ENCODE results near the gene TCF4.

- no peak for TF ChIP-seq CTCF (IDR thresholded peaks at IDR 0.05)
- TF ChIP-seq POLR2A (IDR thresholded peaks at IDR 0.05) = no peak
Observed at GRCh38 chr18:55539240-55539639, 48.8 kb downstream of the TCF4 start.
